Superior temporal gyrus (tissue), 1 donor: ENCODE data around the gene LRRC59.

Source experiments
- DNase-seq: peaks from one replicate; pipeline ENCODE4 v3.0.0-alpha.2; 2016; ENCODE audit errors: extremely low spot score

LRRC59 gene

GRCh38 chr17:50386510-50386909 lies 10.8 kb downstream of the LRRC59 start:
- no peak for DNase-seq

DNA sequence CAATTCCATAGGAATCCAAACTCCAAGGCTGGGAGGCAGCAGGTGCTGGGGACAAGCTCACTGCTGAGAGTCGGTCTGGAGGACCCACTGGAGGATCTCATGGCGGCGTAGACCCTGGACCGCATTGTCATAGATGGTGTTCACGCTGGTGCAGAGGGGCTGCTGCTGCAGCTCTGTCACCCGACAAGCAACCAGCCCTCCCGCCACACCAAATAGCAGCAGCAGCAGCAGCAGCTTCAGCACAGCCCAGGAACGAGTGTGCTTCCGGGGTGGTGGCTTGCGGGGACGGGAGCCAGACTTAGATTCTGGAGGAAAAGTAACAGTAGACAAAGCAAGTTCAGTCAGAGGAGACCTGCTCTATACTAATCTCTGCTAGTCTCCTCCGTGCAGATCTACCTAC lies 14.4 kb downstream of the LRRC59 start:
- no peak for DNase-seq

- no peak for DNase-seq
These were observed 15.4 kb downstream of the LRRC59 start for GRCh38 chr17:50381920-50382319.

- DNase-seq, result no peak
These were observed 16.0 kb downstream of the LRRC59 start for GRCh38 chr17:50381260-50381815.

DNA sequence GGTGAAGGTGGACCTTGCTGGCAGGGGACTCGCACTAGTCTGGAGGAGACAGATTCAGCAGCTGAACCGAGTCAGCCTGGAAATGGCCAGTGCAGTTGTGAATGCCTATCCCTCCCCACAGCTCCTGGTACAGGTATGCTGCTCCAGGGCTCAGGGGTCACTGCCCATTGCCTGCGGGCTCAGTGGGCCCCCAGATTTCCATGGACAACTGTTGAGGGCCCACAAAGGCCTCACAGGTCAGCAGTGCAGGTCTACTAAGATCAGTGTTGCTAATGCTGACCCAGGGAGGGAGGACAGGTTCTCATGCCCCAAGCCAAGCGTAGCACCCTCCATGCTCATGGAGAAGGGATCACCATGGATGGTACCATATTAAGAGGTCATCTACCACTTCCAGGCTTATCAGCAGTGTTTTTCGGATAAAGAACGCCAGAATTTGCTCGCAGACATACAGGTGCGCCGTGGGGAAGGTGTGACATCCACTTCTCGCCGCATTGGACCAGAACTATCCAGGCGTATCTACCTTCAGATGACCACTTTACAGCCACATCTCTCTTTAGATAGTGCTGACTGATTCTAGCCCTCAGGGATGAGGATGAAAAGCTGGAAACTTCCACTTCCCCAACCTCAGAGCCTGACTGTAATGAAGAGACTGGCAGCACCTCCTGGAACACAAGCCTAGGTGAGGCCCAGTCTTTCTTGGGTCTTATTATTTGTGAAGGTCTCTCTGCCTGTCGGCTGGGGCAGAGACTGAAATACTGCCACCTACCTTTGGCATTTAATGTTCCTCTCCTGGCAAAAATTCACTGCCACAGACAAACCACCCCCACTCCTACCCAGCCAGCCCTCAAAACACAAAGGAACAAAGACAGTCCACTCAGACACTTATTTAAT lies 16.7 kb downstream of the LRRC59 start:
- DNase-seq, result no peak

DNA sequence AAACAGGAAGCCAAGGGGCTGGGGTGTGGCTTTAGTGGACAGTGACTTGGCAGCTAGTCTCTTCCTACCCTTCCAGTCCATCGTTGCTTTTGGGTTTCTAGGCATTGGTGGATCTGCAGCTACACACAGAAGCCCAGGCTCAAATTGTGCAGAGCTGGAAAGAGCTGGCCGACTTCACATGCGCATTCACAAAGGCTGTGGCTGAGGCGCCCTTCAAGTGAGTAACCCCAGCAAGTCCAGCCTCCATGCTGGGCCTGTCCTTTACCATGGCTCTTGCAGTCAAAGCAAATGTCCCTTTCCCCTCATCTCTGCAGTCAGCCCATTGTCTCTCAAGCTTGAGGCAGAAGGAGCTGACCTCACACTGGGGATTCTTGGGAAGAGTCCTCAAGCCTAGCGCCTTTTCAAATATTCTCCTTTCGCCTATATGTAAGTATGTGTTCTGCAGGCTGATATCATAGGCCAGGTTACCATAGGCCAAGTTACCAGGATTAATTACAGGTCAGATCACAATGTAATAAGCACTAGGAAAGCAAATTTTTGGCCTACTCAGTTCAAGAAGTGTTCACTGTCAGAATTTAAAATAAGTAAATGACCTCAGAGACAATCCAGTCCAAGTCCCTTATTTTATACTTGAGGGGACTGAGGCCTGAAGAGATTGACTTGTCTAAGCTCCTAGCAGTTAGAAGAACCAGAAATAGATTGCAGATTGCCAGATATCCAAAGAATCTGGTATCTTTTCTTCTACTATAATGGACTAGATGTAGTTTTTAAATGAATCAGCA lies 17.8 kb downstream of the LRRC59 start:
- DNase-seq, result no peak

- DNase-seq, result no peak
These were observed 21.3 kb downstream of the LRRC59 start for GRCh38 chr17:50375858-50376538.

- DNase-seq, result no peak
These were observed 23.6 kb downstream of the LRRC59 start for GRCh38 chr17:50373705-50374104.

DNA sequence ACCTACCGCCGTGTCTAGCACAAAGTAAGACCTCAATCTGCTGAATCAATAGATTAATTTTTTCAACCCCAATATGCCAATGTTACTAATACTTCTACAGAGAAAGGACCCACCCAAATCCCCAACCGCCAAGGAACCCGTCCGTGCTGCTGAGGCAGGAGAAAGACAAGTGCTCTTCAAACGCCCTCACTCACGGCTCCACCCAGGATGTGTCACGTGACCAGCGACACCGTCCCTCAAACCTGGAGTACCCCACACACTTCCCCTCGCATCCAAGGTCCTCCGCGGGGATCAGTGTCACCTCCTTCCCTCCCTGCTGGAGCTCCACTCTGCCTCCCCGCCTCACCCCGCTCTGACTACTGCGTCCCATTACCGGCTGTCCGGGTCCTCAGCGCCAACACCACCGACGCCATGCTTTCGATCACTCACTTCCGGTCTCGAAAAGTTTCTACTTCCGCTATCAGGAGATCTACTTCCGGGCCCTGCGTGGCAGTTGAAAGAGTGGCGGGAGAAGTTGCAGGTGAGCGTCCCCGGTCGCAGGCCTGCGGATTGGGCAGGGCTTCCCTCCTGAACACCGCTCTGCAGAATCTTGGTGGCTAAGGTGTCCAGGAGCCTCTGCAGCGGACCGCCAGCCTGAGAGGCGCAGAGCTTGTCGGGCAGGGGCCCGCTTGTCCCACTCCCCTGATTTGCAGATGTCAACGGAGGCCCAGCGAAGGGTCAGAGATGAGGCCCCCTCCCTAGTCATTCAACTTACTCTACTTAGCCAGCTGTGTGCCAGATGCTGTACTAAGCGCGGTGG lies 24.4 kb downstream of the LRRC59 start, which contains the start of the genes EME1 and MRPL27:
Gene EME1, plus strand, starts transcription at position 472 of the 799 bp plus-strand sequence. CDS start 1,980 bp downstream, outside the sequence.
Gene MRPL27, minus strand, starts transcription at position 427 of the 799 bp plus-strand sequence. Its CDS starts 14 bp downstream, at position 413.
- peak; percentile 97 for DNase-seq

DNA sequence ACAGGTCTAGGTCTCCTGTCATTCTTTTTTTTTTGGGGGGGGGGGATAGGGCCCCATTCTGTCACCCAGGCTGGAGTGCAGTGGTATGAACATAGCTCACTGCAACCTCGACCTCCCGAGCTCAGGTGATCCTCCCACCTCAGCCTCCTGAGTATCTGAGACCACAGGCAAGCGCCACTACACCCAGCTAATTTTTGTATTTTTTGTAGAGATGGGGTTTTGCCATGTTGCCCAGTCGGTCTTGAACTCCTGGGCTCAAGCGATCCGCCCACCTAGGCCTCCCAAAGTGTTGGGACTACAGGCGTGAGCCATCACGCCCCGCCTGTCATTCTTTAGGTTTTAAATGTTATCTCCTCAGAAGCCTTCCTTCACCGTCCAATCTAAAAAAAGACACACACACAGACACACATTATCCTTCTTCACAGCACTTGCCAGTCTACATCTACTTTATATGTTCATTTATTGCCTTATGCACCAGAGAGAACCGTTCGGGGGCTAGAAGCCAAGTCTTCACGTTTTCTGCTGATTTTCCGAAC lies 25.0 kb downstream of the LRRC59 start:
- no peak for DNase-seq

DNA sequence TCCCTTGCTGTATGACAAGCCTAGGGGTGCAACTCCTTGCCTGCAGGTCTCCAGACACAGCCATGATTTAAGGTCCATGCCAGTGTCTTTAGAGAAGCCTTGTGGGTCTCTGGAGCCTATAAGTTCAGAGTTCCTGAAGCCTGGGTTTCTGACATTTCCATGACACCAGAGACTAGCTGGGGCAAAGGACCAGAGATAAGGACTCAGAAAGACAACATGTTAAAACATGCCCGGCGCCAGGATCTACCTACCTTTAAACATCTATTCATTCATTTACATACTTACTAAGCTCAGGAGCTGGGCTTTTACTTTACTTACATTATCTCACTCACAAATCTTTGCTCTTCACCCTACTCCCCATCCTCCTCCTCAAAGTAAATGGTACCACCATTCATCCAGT lies 25.8 kb downstream of the LRRC59 start:
- no peak for DNase-seq

DNA sequence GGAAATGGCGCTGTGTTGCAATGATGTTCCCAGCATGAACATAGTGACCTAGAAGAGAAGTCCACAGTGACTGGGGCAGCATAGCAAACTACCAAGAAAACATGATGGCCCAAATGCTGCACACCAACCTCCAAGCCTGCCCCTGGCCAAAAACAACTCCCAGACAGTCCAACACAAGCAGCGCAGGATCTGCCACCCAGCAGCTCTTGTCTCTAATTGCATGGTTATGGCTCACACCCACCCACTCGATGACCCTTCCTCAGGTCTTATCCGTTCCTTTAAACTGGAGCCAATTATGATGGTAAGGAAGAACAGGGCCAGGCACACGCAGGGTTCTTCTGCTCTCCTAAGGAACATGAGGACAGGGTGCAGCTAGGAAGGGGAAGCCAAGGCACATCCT lies 27.3 kb downstream of the LRRC59 start:
- DNase-seq, result no peak

DNA sequence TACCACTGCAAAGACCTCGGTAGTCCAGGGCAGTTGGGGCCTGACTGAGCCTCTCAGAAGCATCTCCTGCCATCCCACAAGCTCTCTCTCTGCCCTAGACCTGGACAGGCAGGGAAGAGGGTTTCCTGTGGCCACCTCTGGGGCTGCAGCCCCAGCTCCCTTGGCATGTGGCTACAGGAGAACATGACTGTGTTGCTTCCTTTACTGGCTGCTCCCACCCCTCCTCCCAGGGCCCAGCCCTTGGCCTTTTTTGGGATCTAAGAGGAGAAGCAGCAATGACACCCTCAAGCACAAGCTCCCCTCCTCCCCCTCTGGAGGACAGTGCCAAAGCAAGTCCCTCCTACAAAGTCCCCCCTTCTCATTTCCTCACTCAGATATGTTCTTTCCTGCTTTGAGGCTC lies 29.9 kb downstream of the LRRC59 start:
- no peak for DNase-seq

GRCh38 chr17:50365649-50366393 lies 31.5 kb downstream of the LRRC59 start:
- DNase-seq, result no peak

DNA sequence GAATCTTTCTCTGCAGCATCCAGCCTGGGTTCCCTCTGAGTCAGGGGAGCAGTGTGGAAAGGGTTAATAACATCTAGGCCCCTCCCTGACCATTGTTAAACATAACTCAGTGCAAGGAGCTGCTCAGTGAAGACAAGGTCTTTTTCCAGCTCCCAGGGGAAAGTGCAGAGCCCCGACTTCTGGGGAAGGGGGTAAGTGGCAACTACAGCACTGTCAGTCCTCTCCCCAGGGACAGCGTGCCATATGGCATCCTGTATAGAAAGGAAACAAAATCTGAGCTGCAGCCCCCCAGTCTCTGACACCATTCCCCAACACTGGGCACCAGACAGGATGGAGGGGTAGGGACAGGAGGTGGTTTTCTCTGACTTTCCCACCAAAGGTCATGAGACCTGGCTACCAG lies 32.2 kb downstream of the LRRC59 start:
- DNase-seq, result no peak

DNA sequence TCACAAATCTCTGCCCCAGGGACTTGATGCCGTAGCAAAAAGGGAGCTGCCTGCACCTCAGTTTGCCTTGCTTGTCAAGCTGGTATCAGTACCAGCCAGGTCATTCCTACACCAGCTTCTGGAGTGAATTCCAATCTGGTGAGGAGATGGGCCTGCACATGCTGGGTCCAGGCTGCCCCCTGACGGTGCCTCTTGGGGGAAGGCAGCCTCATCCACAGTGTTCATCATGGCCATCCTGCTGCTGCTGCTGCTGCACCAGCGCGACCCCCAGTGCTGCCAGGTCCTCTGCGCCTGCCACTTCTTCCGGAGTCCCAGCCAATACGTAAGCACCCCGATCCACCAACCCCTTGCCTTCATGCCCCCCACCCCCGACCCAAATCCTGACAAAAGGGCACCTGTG lies 32.6 kb downstream of the LRRC59 start:
- no peak for DNase-seq

- no peak for DNase-seq
These were observed 33.3 kb downstream of the LRRC59 start for GRCh38 chr17:50364061-50364458.

- peak; percentile 84 for DNase-seq
These were observed 33.9 kb downstream of the LRRC59 start for GRCh38 chr17:50363217-50364060.

- no peak for DNase-seq
These were observed 34.7 kb downstream of the LRRC59 start for GRCh38 chr17:50362661-50363060.
